SK-N-SH (cell line): ENCODE results near the gene RAB4A. TPM values are rescaled to one million over a fixed set of nuclear protein-coding genes. Genes with fewer than 3 reads are reported as not detected.

Experiments used
- CTCF ChIA-PET: fragments of 300-600, 350-600 bp; formaldehyde crosslinking; extraction: SDS; loops from one replicate; lab custom pipeline; 2021; lab: Yijun Ruan, JAX
- POLR2A ChIA-PET: fragments of 350-600 bp; sonication (Branson Sonifier 250); formaldehyde crosslinking; extraction: SDS; loops from one replicate; lab custom pipeline; 2020; ENCODE audit warnings: antibody characterized with exemption, inconsistent platforms; lab: Yijun Ruan, JAX
- DNase-seq: peaks from one replicate; pipeline ENCODE4 v3.0.0; 2012
- H2AFZ ChIP-seq: fragments of 200-600 bp; sonication (generic); 2 replicates; pipeline ENCODE4 v1.8.1; 2016; ENCODE audit warnings: antibody characterized with exemption, mild to moderate bottlenecking, low read depth
- H3F3A ChIP-seq: fragments of 200-600 bp; sonication (generic); replicated peaks from 2 replicates; pipeline ENCODE3; 2016; ENCODE audit warnings: antibody characterized with exemption, mild to moderate bottlenecking; ENCODE audit not compliant: insufficient read depth
- H3K27ac ChIP-seq, 2 experiments: fragments of 200-500 bp in 1 of 2; fragments of 200-600 bp in 1 of 2; sonication (Bioruptor generic) in 1 of 2; sonication (generic), shearing (Covaris generic) in 1 of 2; 2 replicates each; pipeline versions ENCODE4 v1.5.1 to v1.6.1; 2014 to 2016; ENCODE audit warnings: low read depth in 2 of 2, inconsistent platforms in 1 of 2, low read length in 1 of 2, mild to moderate bottlenecking in 1 of 2, mixed read lengths in 1 of 2
- H3K27me3 ChIP-seq: fragments of 200-600 bp; sonication (generic), shearing (Covaris generic); 2 replicates; pipeline ENCODE4 v1.6.1; 2016; ENCODE audit warnings: mixed run types; ENCODE audit not compliant: insufficient read depth
- H3K36me3 ChIP-seq, 2 experiments: fragments of 200-500 bp in 1 of 2; fragments of 200-600 bp in 1 of 2; sonication (Bioruptor generic) in 1 of 2; sonication (generic) in 1 of 2; replicated peaks in 1 of 2; 2 replicates each; pipeline versions ENCODE3 to v1.5.1; 2014 to 2016; ENCODE audit warnings: low read length in 1 of 2, mild to moderate bottlenecking in 1 of 2; ENCODE audit not compliant: insufficient read depth in 2 of 2, control insufficient read depth in 1 of 2
- H3K4me1 ChIP-seq, 2 experiments: fragments of 200-500 bp in 1 of 2; fragments of 200-600 bp in 1 of 2; sonication (Bioruptor generic) in 1 of 2; sonication (generic), shearing (Covaris generic) in 1 of 2; 2 replicates each; pipeline versions ENCODE4 v1.5.1 to v1.6.1; 2014 to 2016; ENCODE audit warnings: low read depth in 1 of 2, low read length in 1 of 2, mixed run types in 1 of 2; ENCODE audit not compliant: insufficient read depth in 2 of 2, control insufficient read depth in 1 of 2
- H3K4me2 ChIP-seq: fragments of 200-600 bp; sonication (generic), shearing (Covaris generic); 2 replicates; pipeline ENCODE4 v1.6.1; 2017; ENCODE audit warnings: mixed run types
- H3K4me3 ChIP-seq, 2 experiments: fragments of 200-500 bp in 1 of 2; fragments of 200-600 bp in 1 of 2; sonication (Bioruptor generic) in 1 of 2; sonication (generic), shearing (Covaris generic) in 1 of 2; 2 replicates each; pipeline versions ENCODE4 v1.5.1 to v1.8.1; 2014 to 2016; ENCODE audit warnings: low read depth in 2 of 2, inconsistent platforms in 1 of 2, low read length in 1 of 2, mild to moderate bottlenecking in 1 of 2, mixed read lengths in 1 of 2, moderate library complexity in 1 of 2
- H3K79me2 ChIP-seq: fragments of 200-600 bp; sonication (generic); 2 replicates; pipeline ENCODE4 v1.8.1; 2017; ENCODE audit warnings: mild to moderate bottlenecking; ENCODE audit not compliant: insufficient read depth
- H3K9ac ChIP-seq: fragments of 200-600 bp; sonication (generic); 2 replicates; pipeline ENCODE4 v1.6.1; 2017; ENCODE audit warnings: mixed run types
- H3K9me2 ChIP-seq: fragments of 200-600 bp; sonication (generic); 2 replicates; pipeline ENCODE4 v1.6.1; 2017; ENCODE audit warnings: mixed run types
- H3K9me3 ChIP-seq: fragments of 200-600 bp; sonication (generic); 2 replicates; pipeline ENCODE4 v1.6.1; 2017; ENCODE audit warnings: mixed run types, mild to moderate bottlenecking, moderate library complexity
- H4K20me1 ChIP-seq: fragments of 200-600 bp; sonication (generic); 2 replicates; pipeline ENCODE4 v1.6.1; 2017; ENCODE audit warnings: mild to moderate bottlenecking, mixed run types; ENCODE audit not compliant: insufficient read depth
- CHD2 ChIP-seq: fragments of 150-350 bp; IDR thresholded peaks from 2 replicates; pipeline ENCODE4 v1.6.1; 2018; ENCODE audit warnings: low read length; ENCODE audit not compliant: partially characterized antibody
- EZH2phosphoT487 ChIP-seq: fragments of 200-600 bp; sonication (generic); IDR thresholded peaks from 2 replicates; pipeline ENCODE4 v1.6.1; 2017; ENCODE audit warnings: low read depth, mixed run types, mild to moderate bottlenecking, antibody characterized with exemption, moderate library complexity, borderline replicate concordance
- FOSL2 ChIP-seq: IDR thresholded peaks from 2 replicates; pipeline ENCODE4 v1.4.0; 2012; ENCODE audit warnings: low read depth, mild to moderate bottlenecking, moderate library complexity, borderline replicate concordance
- GABPA ChIP-seq: IDR thresholded peaks from 2 replicates; pipeline ENCODE4 v1.4.0; 2012; ENCODE audit warnings: low read depth, mild to moderate bottlenecking
- GATA2 ChIP-seq: sonication (generic); formaldehyde crosslinking; IDR thresholded peaks from 2 replicates; pipeline ENCODE4 v1.5.0; 2020; ENCODE audit warnings: mild to moderate bottlenecking, missing genetic modification reagents
- MEF2A ChIP-seq: IDR thresholded peaks from 2 replicates; pipeline ENCODE4 v1.4.0; 2012; ENCODE audit warnings: low read depth, borderline replicate concordance
- NFIC ChIP-seq: IDR thresholded peaks from 2 replicates; pipeline ENCODE4 v1.4.0; 2012; ENCODE audit warnings: borderline replicate concordance
- POLR2AphosphoS5 ChIP-seq: IDR thresholded peaks from 2 replicates; pipeline ENCODE4 v1.6.1; 2012; ENCODE audit warnings: low read depth, low read length
- RAD21 ChIP-seq: IDR thresholded peaks from 2 replicates; pipeline ENCODE4 v1.6.1; 2012; ENCODE audit warnings: mild to moderate bottlenecking, low read length
- RCOR1 ChIP-seq: fragments of 150-350 bp; IDR thresholded peaks from 2 replicates; pipeline ENCODE4 v1.6.1; 2017; ENCODE audit warnings: antibody characterized with exemption, low read length
- RFX5 ChIP-seq: IDR thresholded peaks from 2 replicates; pipeline ENCODE4 v1.6.1; 2012; ENCODE audit warnings: mild to moderate bottlenecking, improper control_type of control experiment, low read length
- RXRA ChIP-seq: IDR thresholded peaks from 2 replicates; pipeline ENCODE4 v1.4.0; 2012; ENCODE audit warnings: low read depth, mild to moderate bottlenecking, borderline replicate concordance
- SMC3 ChIP-seq: IDR thresholded peaks from 2 replicates; pipeline ENCODE4 v1.6.1; 2012; ENCODE audit warnings: low read depth, low read length, improper control_type of control experiment
- USF1 ChIP-seq: IDR thresholded peaks from 2 replicates; pipeline ENCODE4 v1.4.0; 2012; ENCODE audit warnings: low read depth, borderline replicate concordance
- YY1 ChIP-seq: IDR thresholded peaks from 2 replicates; pipeline ENCODE4 v1.4.0; 2012; ENCODE audit warnings: low read depth, mild to moderate bottlenecking
- ZBTB33 ChIP-seq: IDR thresholded peaks from 2 replicates; pipeline ENCODE4 v1.4.0; 2012; ENCODE audit warnings: low read depth, borderline replicate concordance
- WGBS: methylation state at CpG from one replicate; pipeline ENCODE4 v1.1.6; 2017; ENCODE audit warnings: low lambda C conversion rate; 5-methylcytosine and 5-hydroxymethylcytosine counted together
- polyA plus RNA-seq, 3 experiments: library from polyadenylated mRNA; depleted of rRNA; stranded (reverse); fragments of >200 nt; gene quantifications; 2 replicates each; pipeline ENCODE4 v1.2.3, GENCODE V29; 2012
- TF ChIP-seq, protein P1 (sequence below): fragments of 150-350 bp; IDR thresholded peaks from 2 replicates; pipeline ENCODE4 v1.6.1; 2016; ENCODE audit warnings: mild to moderate bottlenecking, low read depth, low read length

RAB4A gene
- polyA plus RNA-seq, 1 of the 3 experiments (the other 2 are of a cell fraction) = 28.1 TPM

- CTCF ChIA-PET = interaction anchor here (0.9 to 1.0 kb wide), 3 partner anchors 11 to 189 kb away, joined by 3 to 4 read pairs (median 4); no protein-coding TSS in a partner anchor
Observed at GRCh38 chr1:229325401-229325800, 54.5 kb downstream of the RAB4A start.

More at GRCh38 chr1:229325401-229325800, 54.5 kb downstream of the RAB4A start:
- Histone ChIP-seq H3K4me1 (peaks cover 0 to 18% of the 10 kb centered on the region in 2 experiments; a peak in 2 of 4 replicates), H2AFZ (no peak overlapping the region), H3K27ac (no peak overlapping the region), H3K4me3 (no peak overlapping the region), H4K20me1 (no peaks in the 10 kb centered on the region), H3F3A (no peaks in the 10 kb centered on the region), H3K36me3 (peaks cover 30 to 62% of the 10 kb centered on the region in 2 experiments), H3K27me3 (no peaks in the 10 kb centered on the region), H3K9ac (no peak overlapping the region), H3K9me2 (no peaks in the 10 kb centered on the region), H3K79me2 (peaks cover 14% of the 10 kb centered on the region; the same call in 1 of the 2 replicates), H3K9me3 (no peaks in the 10 kb centered on the region), H3K4me2 (no peak overlapping the region)
- WGBS = 90% methylated on average over 2 of the region's 2 CpGs
- DNase-seq = no peak
- TF ChIP-seq POLR2AphosphoS5 = no peak
- TF ChIP-seq GABPA = no peak
- no peak for TF ChIP-seq FOSL2
- no peak for TF ChIP-seq USF1
- no peak for TF ChIP-seq GATA2
- no peak for TF ChIP-seq RCOR1
- TF ChIP-seq SMC3 = no peak
- no peak for TF ChIP-seq MEF2A
- no peak for TF ChIP-seq NFIC
- TF ChIP-seq CHD2 = no peak
- TF ChIP-seq RXRA = no peak
- no peak for TF ChIP-seq EZH2phosphoT487
- no peak for TF ChIP-seq YY1
- TF ChIP-seq, protein P1, sequence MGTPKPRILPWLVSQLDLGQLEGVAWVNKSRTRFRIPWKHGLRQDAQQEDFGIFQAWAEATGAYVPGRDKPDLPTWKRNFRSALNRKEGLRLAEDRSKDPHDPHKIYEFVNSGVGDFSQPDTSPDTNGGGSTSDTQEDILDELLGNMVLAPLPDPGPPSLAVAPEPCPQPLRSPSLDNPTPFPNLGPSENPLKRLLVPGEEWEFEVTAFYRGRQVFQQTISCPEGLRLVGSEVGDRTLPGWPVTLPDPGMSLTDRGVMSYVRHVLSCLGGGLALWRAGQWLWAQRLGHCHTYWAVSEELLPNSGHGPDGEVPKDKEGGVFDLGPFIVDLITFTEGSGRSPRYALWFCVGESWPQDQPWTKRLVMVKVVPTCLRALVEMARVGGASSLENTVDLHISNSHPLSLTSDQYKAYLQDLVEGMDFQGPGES = no peak
- no peak for TF ChIP-seq RAD21
- no peak for TF ChIP-seq RFX5
- no peak for TF ChIP-seq ZBTB33
- POLR2A ChIA-PET = no interaction called here
